MM.1S (cell line): ENCODE results near the gene VEZT.

Experiments used
- EZH2 ChIP-seq: fragments of 300-600 bp; sonication (generic); optimal IDR thresholded peaks from 2 replicates; pipeline ENCODE3; 2017; ENCODE audit warnings: low read depth, mild to moderate bottlenecking, antibody characterized with exemption, low read length, mixed read lengths
- TF ChIP-seq, protein P1 (sequence below): fragments of 300-600 bp; sonication (generic); IDR thresholded peaks from 2 replicates; pipeline ENCODE4 v1.5.1; 2016; ENCODE audit warnings: antibody characterized with exemption, low read length, mixed read lengths

DNA sequence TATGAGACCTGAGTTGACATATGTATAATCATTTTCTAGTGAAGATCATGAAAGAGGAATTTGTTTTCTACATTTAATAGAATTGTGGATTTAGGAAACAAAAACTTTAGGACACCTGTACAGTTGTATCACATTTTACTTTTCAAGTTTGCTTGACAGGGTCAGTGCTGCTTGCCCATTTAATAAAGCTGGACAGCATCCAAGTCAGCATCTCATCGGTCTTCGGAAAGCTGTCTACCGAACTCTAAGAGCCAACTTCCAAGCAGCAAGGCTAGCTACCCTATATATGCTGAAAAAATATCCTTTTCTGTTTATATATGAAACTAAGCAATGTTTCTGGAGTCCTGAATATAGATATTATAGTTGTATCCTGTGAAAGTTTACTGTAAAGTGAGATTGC, 52.3 kb downstream of the VEZT start:
- TF ChIP-seq, protein P1, sequence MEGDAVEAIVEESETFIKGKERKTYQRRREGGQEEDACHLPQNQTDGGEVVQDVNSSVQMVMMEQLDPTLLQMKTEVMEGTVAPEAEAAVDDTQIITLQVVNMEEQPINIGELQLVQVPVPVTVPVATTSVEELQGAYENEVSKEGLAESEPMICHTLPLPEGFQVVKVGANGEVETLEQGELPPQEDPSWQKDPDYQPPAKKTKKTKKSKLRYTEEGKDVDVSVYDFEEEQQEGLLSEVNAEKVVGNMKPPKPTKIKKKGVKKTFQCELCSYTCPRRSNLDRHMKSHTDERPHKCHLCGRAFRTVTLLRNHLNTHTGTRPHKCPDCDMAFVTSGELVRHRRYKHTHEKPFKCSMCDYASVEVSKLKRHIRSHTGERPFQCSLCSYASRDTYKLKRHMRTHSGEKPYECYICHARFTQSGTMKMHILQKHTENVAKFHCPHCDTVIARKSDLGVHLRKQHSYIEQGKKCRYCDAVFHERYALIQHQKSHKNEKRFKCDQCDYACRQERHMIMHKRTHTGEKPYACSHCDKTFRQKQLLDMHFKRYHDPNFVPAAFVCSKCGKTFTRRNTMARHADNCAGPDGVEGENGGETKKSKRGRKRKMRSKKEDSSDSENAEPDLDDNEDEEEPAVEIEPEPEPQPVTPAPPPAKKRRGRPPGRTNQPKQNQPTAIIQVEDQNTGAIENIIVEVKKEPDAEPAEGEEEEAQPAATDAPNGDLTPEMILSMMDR, result no peak
- no peak for TF ChIP-seq EZH2
